Measurements from ENCODE around the gene CORO2A. TPM values are rescaled to one million over a fixed set of nuclear protein-coding genes. Genes with fewer than 3 reads are reported as not detected.

CORO2A gene
- total RNA-seq, 1 experiment from 2014 or later: 32.5 TPM

- peak; percentile 82; the same call in 1 of the 2 replicates for TF ChIP-seq E2F5 (CRISPR knock-in tag; IDR thresholded peaks at IDR 0.05)
- peak; percentile 96 for TF ChIP-seq TP53 (CRISPR knock-in tag; IDR thresholded peaks at IDR 0.05)
- TF ChIP-seq, protein P1, sequence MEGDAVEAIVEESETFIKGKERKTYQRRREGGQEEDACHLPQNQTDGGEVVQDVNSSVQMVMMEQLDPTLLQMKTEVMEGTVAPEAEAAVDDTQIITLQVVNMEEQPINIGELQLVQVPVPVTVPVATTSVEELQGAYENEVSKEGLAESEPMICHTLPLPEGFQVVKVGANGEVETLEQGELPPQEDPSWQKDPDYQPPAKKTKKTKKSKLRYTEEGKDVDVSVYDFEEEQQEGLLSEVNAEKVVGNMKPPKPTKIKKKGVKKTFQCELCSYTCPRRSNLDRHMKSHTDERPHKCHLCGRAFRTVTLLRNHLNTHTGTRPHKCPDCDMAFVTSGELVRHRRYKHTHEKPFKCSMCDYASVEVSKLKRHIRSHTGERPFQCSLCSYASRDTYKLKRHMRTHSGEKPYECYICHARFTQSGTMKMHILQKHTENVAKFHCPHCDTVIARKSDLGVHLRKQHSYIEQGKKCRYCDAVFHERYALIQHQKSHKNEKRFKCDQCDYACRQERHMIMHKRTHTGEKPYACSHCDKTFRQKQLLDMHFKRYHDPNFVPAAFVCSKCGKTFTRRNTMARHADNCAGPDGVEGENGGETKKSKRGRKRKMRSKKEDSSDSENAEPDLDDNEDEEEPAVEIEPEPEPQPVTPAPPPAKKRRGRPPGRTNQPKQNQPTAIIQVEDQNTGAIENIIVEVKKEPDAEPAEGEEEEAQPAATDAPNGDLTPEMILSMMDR (IDR thresholded peaks at IDR 0.05): no peak
- no peak for TF ChIP-seq CBFB (CRISPR knock-in tag; IDR thresholded peaks at IDR 0.05; ENCODE audit: low read depth)
Measured at GRCh38 chr9:98087420-98088354, 104.8 kb downstream of the CORO2A start (continued).

DNA sequence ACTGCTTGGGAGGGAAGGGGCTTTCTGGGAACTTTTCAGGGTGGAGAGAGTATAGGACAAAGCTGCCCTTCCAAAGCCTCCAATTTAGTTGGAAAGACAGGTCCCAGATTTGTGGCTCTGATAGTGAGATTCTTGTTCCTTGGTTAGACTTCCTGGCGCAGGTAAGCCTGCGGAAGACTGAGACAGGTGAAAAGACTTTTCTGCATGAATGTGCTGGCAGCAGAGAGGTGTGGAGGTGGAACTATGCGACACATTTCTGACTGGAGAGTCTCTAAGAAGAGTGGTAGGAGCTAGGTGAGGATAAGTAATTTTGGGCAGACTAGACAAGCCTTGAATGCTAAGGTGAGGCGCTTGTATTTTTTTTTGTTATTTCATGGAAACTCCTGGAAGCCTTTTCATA is 106.0 kb downstream of the CORO2A start:
- DNase-seq (ENCODE audit: low spot score) (no peak), ATAC-seq (no peak)
- no peak for TF ChIP-seq NR2C2 (CRISPR knock-in tag; IDR thresholded peaks at IDR 0.05)
- no peak for TF ChIP-seq TCF7 (CRISPR knock-in tag; IDR thresholded peaks at IDR 0.05; ENCODE audit: low read depth)
- TF ChIP-seq, protein P2, sequence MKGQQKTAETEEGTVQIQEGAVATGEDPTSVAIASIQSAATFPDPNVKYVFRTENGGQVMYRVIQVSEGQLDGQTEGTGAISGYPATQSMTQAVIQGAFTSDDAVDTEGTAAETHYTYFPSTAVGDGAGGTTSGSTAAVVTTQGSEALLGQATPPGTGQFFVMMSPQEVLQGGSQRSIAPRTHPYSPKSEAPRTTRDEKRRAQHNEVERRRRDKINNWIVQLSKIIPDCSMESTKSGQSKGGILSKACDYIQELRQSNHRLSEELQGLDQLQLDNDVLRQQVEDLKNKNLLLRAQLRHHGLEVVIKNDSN (CRISPR knock-in tag; IDR thresholded peaks at IDR 0.05): no peak
- TF ChIP-seq ZBTB43 (CRISPR knock-in tag; IDR thresholded peaks at IDR 0.05): no peak
- no peak for TF ChIP-seq SOX15 (CRISPR knock-in tag; IDR thresholded peaks at IDR 0.05)
- peaks cover 41% of the 10 kb centered on the region for H3K4me1 Mint-ChIP-seq
- peaks cover 23% of the 10 kb centered on the region for H3K27me3 Mint-ChIP-seq (ENCODE audit: low read depth)
- peaks cover 36% of the 10 kb centered on the region for H3K36me3 Mint-ChIP-seq
- ChIA-PET POLR2A (no interaction called here), CTCF (interaction anchor here (0.5 to 2.1 kb wide), 8 partner anchors 12 to 882 kb away, joined by 3 to 6 read pairs (median 4); partner anchors contain the start of gene TRIM14)
- H3K27ac Mint-ChIP-seq: peak overlapping the region; percentile 69; the same call in 1 of the 2 replicates
- H3K4me3 Mint-ChIP-seq: peak overlapping the region; percentile 38
- H3K9me3 Mint-ChIP-seq: peaks cover 7% of the 10 kb centered on the region; the same call in 1 of the 2 replicates

GRCh38 chr9:98085944-98086343 is 106.5 kb downstream of the CORO2A start:
- H3K36me3 Mint-ChIP-seq: peaks cover 41% of the 10 kb centered on the region
- no peak overlapping the region for H3K4me3 Mint-ChIP-seq
- H3K27me3 Mint-ChIP-seq (ENCODE audit: low read depth): peaks cover 23% of the 10 kb centered on the region
- peak; percentile 4 for ATAC-seq
- peaks cover 7% of the 10 kb centered on the region; the same call in 1 of the 2 replicates for H3K9me3 Mint-ChIP-seq
- POLR2A ChIA-PET: no interaction called here
- DNase-seq (ENCODE audit: low spot score): peak; percentile 49
- H3K27ac Mint-ChIP-seq: no peak overlapping the region
- peaks cover 38% of the 10 kb centered on the region for H3K4me1 Mint-ChIP-seq
- CTCF ChIA-PET: interaction anchor here (0.5 to 2.1 kb wide), 8 partner anchors 12 to 500 kb away, joined by 3 to 6 read pairs (median 4); partner anchors contain the start of gene TRIM14
- TF ChIP-seq, protein P3, sequence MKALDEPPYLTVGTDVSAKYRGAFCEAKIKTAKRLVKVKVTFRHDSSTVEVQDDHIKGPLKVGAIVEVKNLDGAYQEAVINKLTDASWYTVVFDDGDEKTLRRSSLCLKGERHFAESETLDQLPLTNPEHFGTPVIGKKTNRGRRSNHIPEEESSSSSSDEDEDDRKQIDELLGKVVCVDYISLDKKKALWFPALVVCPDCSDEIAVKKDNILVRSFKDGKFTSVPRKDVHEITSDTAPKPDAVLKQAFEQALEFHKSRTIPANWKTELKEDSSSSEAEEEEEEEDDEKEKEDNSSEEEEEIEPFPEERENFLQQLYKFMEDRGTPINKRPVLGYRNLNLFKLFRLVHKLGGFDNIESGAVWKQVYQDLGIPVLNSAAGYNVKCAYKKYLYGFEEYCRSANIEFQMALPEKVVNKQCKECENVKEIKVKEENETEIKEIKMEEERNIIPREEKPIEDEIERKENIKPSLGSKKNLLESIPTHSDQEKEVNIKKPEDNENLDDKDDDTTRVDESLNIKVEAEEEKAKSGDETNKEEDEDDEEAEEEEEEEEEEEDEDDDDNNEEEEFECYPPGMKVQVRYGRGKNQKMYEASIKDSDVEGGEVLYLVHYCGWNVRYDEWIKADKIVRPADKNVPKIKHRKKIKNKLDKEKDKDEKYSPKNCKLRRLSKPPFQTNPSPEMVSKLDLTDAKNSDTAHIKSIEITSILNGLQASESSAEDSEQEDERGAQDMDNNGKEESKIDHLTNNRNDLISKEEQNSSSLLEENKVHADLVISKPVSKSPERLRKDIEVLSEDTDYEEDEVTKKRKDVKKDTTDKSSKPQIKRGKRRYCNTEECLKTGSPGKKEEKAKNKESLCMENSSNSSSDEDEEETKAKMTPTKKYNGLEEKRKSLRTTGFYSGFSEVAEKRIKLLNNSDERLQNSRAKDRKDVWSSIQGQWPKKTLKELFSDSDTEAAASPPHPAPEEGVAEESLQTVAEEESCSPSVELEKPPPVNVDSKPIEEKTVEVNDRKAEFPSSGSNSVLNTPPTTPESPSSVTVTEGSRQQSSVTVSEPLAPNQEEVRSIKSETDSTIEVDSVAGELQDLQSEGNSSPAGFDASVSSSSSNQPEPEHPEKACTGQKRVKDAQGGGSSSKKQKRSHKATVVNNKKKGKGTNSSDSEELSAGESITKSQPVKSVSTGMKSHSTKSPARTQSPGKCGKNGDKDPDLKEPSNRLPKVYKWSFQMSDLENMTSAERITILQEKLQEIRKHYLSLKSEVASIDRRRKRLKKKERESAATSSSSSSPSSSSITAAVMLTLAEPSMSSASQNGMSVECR (CRISPR knock-in tag; IDR thresholded peaks at IDR 0.05; ENCODE audit: borderline replicate concordance): no peak
- no peak for TF ChIP-seq E2F5 (CRISPR knock-in tag; IDR thresholded peaks at IDR 0.05)
- no peak for TF ChIP-seq ATF1 (CRISPR knock-in tag; IDR thresholded peaks at IDR 0.05)
- TF ChIP-seq HMGA2 (CRISPR knock-in tag; IDR thresholded peaks at IDR 0.05): no peak
- TF ChIP-seq CBFB (CRISPR knock-in tag; IDR thresholded peaks at IDR 0.05; ENCODE audit: low read depth): no peak
- TF ChIP-seq OVOL2 (CRISPR knock-in tag; IDR thresholded peaks at IDR 0.05; ENCODE audit: borderline replicate concordance): no peak
- TF ChIP-seq ZNF263 (CRISPR knock-in tag; IDR thresholded peaks at IDR 0.05; ENCODE audit: low read depth): no peak
- no peak for TF ChIP-seq ZNF219 (CRISPR knock-in tag; IDR thresholded peaks at IDR 0.05; ENCODE audit: borderline replicate concordance)
- TF ChIP-seq IRF2 (CRISPR knock-in tag; IDR thresholded peaks at IDR 0.05; ENCODE audit: borderline replicate concordance, low read depth): no peak
- TF ChIP-seq CREM (CRISPR knock-in tag; IDR thresholded peaks at IDR 0.05): no peak
- no peak for TF ChIP-seq GTF2I (CRISPR knock-in tag; conservative IDR thresholded peaks at IDR 0.05)
- no peak for TF ChIP-seq ZNF232 (CRISPR knock-in tag; IDR thresholded peaks at IDR 0.05)
- TF ChIP-seq ZBTB21 (CRISPR knock-in tag; IDR thresholded peaks at IDR 0.05; ENCODE audit: borderline replicate concordance): no peak
